Calu3 (cell line): ENCODE data around the gene GAPT. TPM values are rescaled to one million over a fixed set of nuclear protein-coding genes. Genes with fewer than 3 reads are reported as not detected.

Experiments
- BruUV-seq: library from RNA; stranded (reverse); fragments of 400-500 nt; replicated peaks from 2 replicates; lab custom pipeline; 2021; lab: Mats Ljungman, UMichigan
- CTCF ChIA-PET: fragments of 300-600 bp; sonication (Branson Sonifier 250); formaldehyde crosslinking; loops from one replicate; lab custom pipeline; 2022; ENCODE audit warnings: antibody characterized with exemption; lab: Charles Lee
- DNase-seq: peaks from one replicate; pipeline ENCODE4 v3.0.0; 2022
- H3K27ac Mint-ChIP-seq: one replicate; pipeline ENCODE4 v1.8.0; 2022; ENCODE audit warnings: mixed read lengths; ENCODE audit not compliant: unreplicated experiment
- H3K27me3 Mint-ChIP-seq: one replicate; pipeline ENCODE4 v1.8.0; 2022; ENCODE audit warnings: mixed read lengths; ENCODE audit not compliant: unreplicated experiment
- H3K36me3 Mint-ChIP-seq: one replicate; pipeline ENCODE4 v1.8.0; 2022; ENCODE audit warnings: mild to moderate bottlenecking, moderate library complexity, mixed read lengths; ENCODE audit not compliant: insufficient read depth, unreplicated experiment
- H3K4me1 Mint-ChIP-seq: one replicate; pipeline ENCODE4 v1.8.0; 2022; ENCODE audit warnings: mild to moderate bottlenecking, low read depth, mixed read lengths; ENCODE audit not compliant: unreplicated experiment
- H3K4me3 Mint-ChIP-seq: one replicate; pipeline ENCODE4 v1.8.0; 2022; ENCODE audit warnings: mild to moderate bottlenecking, low read depth, moderate library complexity, mixed read lengths; ENCODE audit not compliant: unreplicated experiment
- H3K9me3 Mint-ChIP-seq: one replicate; pipeline ENCODE4 v1.8.0; 2022; ENCODE audit warnings: low read depth, mixed read lengths; ENCODE audit not compliant: unreplicated experiment
- CTCF ChIP-seq: fragments of 200-600 bp; IDR thresholded peaks from one replicate; pipeline ENCODE4 v1.8.0; 2022; ENCODE audit warnings: antibody characterized with exemption; ENCODE audit not compliant: unreplicated experiment
- intact Hi-C: fragments of 100-400 bp; cut with micrococcal nuclease; formaldehyde crosslinking; loops from one replicate; pipeline ENCODE4 v1.10.0; 2022; ENCODE audit not compliant: unreplicated experiment
- total RNA-seq: library from RNA; stranded (reverse); gene quantifications from 2 replicates; pipeline ENCODE4 v1.2.3, GENCODE V29; 2022

The GAPT gene
- total RNA-seq, 1 experiment from 2014 or later: not detected

- H3K9me3 Mint-ChIP-seq: peaks cover 4% of the 10 kb centered on the region
- CTCF ChIA-PET: no interaction called here
Observed at GRCh38 chr5:58475404-58475803, 15.8 kb upstream of the GAPT start.

GRCh38 chr5:58477760-58478376, 13.4 kb upstream of the GAPT start:
- CTCF ChIA-PET: interaction anchor here (1.5 kb wide), 1 partner anchor 372 kb away, joined by 4 read pairs; no protein-coding TSS in a partner anchor
- intact Hi-C loops: loop anchor here (1.0 kb wide), 1 partner anchor 372 kb away; no protein-coding TSS in a partner anchor
- H3K36me3 Mint-ChIP-seq: no peaks in the 10 kb centered on the region
- TF ChIP-seq CTCF: no peak
- no peak for DNase-seq
- H3K27ac Mint-ChIP-seq: no peak overlapping the region
- H3K27me3 Mint-ChIP-seq: no peaks in the 10 kb centered on the region
- no TSS peak for BruUV-seq
- H3K4me3 Mint-ChIP-seq: no peak overlapping the region
- H3K4me1 Mint-ChIP-seq: no peaks in the 10 kb centered on the region
- peaks cover 4% of the 10 kb centered on the region for H3K9me3 Mint-ChIP-seq

More at GRCh38 chr5:58475404-58475803, 15.8 kb upstream of the GAPT start:
- intact Hi-C loops: no loop called here
- no TSS peak for BruUV-seq
- Mint-ChIP-seq H3K27me3 (no peaks in the 10 kb centered on the region), H3K27ac (no peak overlapping the region), H3K4me1 (no peaks in the 10 kb centered on the region), H3K36me3 (no peaks in the 10 kb centered on the region), H3K4me3 (no peak overlapping the region)
- no peak for DNase-seq
- TF ChIP-seq CTCF: no peak

- no peak for TF ChIP-seq CTCF
- Mint-ChIP-seq H3K9me3 (no peaks in the 10 kb centered on the region), H3K36me3 (no peaks in the 10 kb centered on the region), H3K4me3 (no peak overlapping the region), H3K27me3 (no peaks in the 10 kb centered on the region), H3K4me1 (no peaks in the 10 kb centered on the region), H3K27ac (no peak overlapping the region)
- intact Hi-C loops: no loop called here
- CTCF ChIA-PET: no interaction called here
- no peak for DNase-seq
- BruUV-seq: no TSS peak
Observed at GRCh38 chr5:58481066-58481676, 10.1 kb upstream of the GAPT start.

- CTCF ChIA-PET: no interaction called here
- intact Hi-C loops: no loop called here
- Mint-ChIP-seq H3K4me1 (no peaks in the 10 kb centered on the region), H3K36me3 (no peaks in the 10 kb centered on the region), H3K27me3 (no peaks in the 10 kb centered on the region), H3K4me3 (no peak overlapping the region), H3K9me3 (no peaks in the 10 kb centered on the region), H3K27ac (no peak overlapping the region)
- BruUV-seq: no TSS peak
- no peak for DNase-seq
- TF ChIP-seq CTCF: no peak
Observed at GRCh38 chr5:58481828-58482227, 9.4 kb upstream of the GAPT start.
